HEK293 (cell line): Measurements from ENCODE around the gene IQGAP3.

Source experiments
- CTCF ChIP-seq: fragments of 450-650 bp; formaldehyde crosslinking; IDR thresholded peaks from 2 replicates; pipeline ENCODE4 v1.5.1; 2016; ENCODE audit warnings: missing biosample characterization, missing genetic modification characterization
- ZNF133 ChIP-seq: fragments of 450-650 bp; formaldehyde crosslinking; IDR thresholded peaks from 2 replicates; pipeline ENCODE4 v1.5.1; 2016; ENCODE audit warnings: missing biosample characterization, missing genetic modification characterization
- ZNF488 ChIP-seq: fragments of 450-650 bp; formaldehyde crosslinking; IDR thresholded peaks from 2 replicates; pipeline ENCODE4 v1.5.1; 2016; ENCODE audit warnings: missing biosample characterization, missing genetic modification characterization
- ZNF544 ChIP-seq: fragments of 450-650 bp; formaldehyde crosslinking; IDR thresholded peaks from 2 replicates; pipeline ENCODE4 v1.5.0; 2017; ENCODE audit warnings: missing biosample characterization, missing genetic modification characterization
- ZNF76 ChIP-seq: fragments of 450-650 bp; formaldehyde crosslinking; IDR thresholded peaks from 2 replicates; pipeline ENCODE4; 2016; ENCODE audit warnings: low read depth, missing biosample characterization, missing genetic modification characterization, borderline replicate concordance
- ZNF837 ChIP-seq: fragments of 450-650 bp; formaldehyde crosslinking; IDR thresholded peaks from 2 replicates; pipeline ENCODE4 v1.5.1; 2016; ENCODE audit warnings: missing biosample characterization, missing genetic modification characterization
- TF ChIP-seq, protein P1 (sequence below): fragments of 450-650 bp; formaldehyde crosslinking; IDR thresholded peaks from 2 replicates; pipeline ENCODE4 v1.5.1; 2016; ENCODE audit warnings: missing biosample characterization, missing genetic modification characterization
- TF ChIP-seq, protein P2 (sequence below): fragments of 450-650 bp; formaldehyde crosslinking; IDR thresholded peaks from 2 replicates; pipeline ENCODE4 v1.5.1; 2016; ENCODE audit warnings: missing biosample characterization, missing genetic modification characterization, low read depth

DNA sequence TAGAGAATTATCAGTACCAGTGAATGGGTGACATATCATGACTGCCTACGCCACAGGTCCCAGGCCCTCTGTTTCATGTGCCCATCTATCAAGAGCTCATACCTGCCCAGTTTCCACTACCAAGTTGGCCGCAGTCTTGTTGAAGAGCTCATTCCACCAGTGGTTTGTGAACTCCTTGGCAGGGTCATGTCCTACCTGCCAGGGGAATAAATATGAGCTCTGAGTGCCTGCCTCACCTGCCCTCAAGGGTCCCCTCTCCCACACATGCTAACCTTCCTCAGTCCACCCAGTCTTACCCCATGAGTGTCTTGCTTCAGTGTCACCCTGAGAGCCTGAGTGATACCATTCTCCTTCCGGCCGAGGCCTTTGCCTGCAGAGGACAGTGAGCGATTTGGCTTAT is 25.8 kb upstream of the IQGAP3 start:
- TF ChIP-seq ZNF133 (tag by site-specific recombination) (no peak), CTCF (no peak), ZNF76 (tag by site-specific recombination) (no peak), ZNF544 (tag by site-specific recombination) (no peak), ZNF837 (no peak), ZNF488 (tag by site-specific recombination) (no peak)
- TF ChIP-seq, protein P1, sequence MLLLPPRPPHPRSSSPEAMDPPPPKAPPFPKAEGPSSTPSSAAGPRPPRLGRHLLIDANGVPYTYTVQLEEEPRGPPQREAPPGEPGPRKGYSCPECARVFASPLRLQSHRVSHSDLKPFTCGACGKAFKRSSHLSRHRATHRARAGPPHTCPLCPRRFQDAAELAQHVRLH (tag by site-specific recombination) = no peak
- TF ChIP-seq, protein P2, sequence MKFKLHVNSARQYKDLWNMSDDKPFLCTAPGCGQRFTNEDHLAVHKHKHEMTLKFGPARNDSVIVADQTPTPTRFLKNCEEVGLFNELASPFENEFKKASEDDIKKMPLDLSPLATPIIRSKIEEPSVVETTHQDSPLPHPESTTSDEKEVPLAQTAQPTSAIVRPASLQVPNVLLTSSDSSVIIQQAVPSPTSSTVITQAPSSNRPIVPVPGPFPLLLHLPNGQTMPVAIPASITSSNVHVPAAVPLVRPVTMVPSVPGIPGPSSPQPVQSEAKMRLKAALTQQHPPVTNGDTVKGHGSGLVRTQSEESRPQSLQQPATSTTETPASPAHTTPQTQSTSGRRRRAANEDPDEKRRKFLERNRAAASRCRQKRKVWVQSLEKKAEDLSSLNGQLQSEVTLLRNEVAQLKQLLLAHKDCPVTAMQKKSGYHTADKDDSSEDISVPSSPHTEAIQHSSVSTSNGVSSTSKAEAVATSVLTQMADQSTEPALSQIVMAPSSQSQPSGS (tag by site-specific recombination) = no peak
